Loucy (cell line): ENCODE measurements around the gene DNAH11.

ENCODE experiments used
- H2AFZ ChIP-seq: fragments of 200-600 bp; sonication (generic); 2 replicates; pipeline ENCODE4 v1.6.0; 2016; ENCODE audit warnings: antibody characterized with exemption, mild to moderate bottlenecking, low read length, moderate library complexity
- H3F3A ChIP-seq: fragments of 200-600 bp; 2 replicates; pipeline ENCODE4 v1.6.0; 2016; ENCODE audit warnings: antibody characterized with exemption, low read depth, mild to moderate bottlenecking
- H3K27me3 ChIP-seq: fragments of 200-600 bp; sonication (generic); 2 replicates; pipeline ENCODE4 v1.6.1; 2014; ENCODE audit warnings: low read length, mild to moderate bottlenecking; ENCODE audit not compliant: insufficient read depth, poor library complexity, severe bottlenecking
- H3K36me3 ChIP-seq: fragments of 200-600 bp; sonication (generic); 2 replicates; pipeline ENCODE4 v1.6.1; 2016; ENCODE audit warnings: low read length; ENCODE audit not compliant: insufficient read depth
- H3K4me1 ChIP-seq: fragments of 200-600 bp; sonication (generic); 2 replicates; pipeline ENCODE4 v1.5.1; 2014; ENCODE audit warnings: low read length, mild to moderate bottlenecking; ENCODE audit not compliant: insufficient read depth, poor library complexity, severe bottlenecking
- H3K4me2 ChIP-seq: fragments of 200-600 bp; sonication (generic); 2 replicates; pipeline ENCODE4 v1.6.0; 2014; ENCODE audit warnings: antibody characterized with exemption, low read length, low read depth, mild to moderate bottlenecking; ENCODE audit not compliant: poor library complexity, severe bottlenecking
- H3K4me3 ChIP-seq: fragments of 200-600 bp; sonication (generic); 2 replicates; pipeline ENCODE4 v1.5.1; 2014; ENCODE audit warnings: low read length, mild to moderate bottlenecking, mixed read lengths; ENCODE audit not compliant: poor library complexity, severe bottlenecking
- H3K79me2 ChIP-seq: fragments of 200-600 bp; sonication (generic); 2 replicates; pipeline ENCODE4 v1.6.1; 2014; ENCODE audit warnings: low read length; ENCODE audit not compliant: insufficient read depth
- H3K9ac ChIP-seq: fragments of 200-600 bp; sonication (generic); 2 replicates; pipeline ENCODE4 v1.6.0; 2014; ENCODE audit warnings: mild to moderate bottlenecking, low read depth, low read length, moderate library complexity; ENCODE audit not compliant: poor library complexity, severe bottlenecking
- H3K9me2 ChIP-seq: fragments of 200-600 bp; sonication (generic); replicated peaks from 2 replicates; pipeline ENCODE4 v1.6.1; 2016; ENCODE audit warnings: low read depth, low read length, mixed read lengths
- H3K9me3 ChIP-seq: fragments of 200-600 bp; sonication (generic); 2 replicates; pipeline ENCODE4 v1.6.1; 2014; ENCODE audit warnings: mild to moderate bottlenecking, antibody characterized with exemption, low read length, low read depth; ENCODE audit not compliant: insufficient read depth
- H4K20me1 ChIP-seq: fragments of 200-600 bp; sonication (generic); 2 replicates; pipeline ENCODE4 v1.6.0; 2014; ENCODE audit warnings: antibody characterized with exemption, low read length, mild to moderate bottlenecking; ENCODE audit not compliant: insufficient read depth, poor library complexity, severe bottlenecking
- EZH2phosphoT487 ChIP-seq: fragments of 200-600 bp; IDR thresholded peaks from 2 replicates; pipeline ENCODE4 v1.6.1; 2018; ENCODE audit warnings: antibody characterized with exemption, mild to moderate bottlenecking, moderate library complexity, borderline replicate concordance
- TF ChIP-seq, protein P1 (sequence below): fragments of 200-600 bp; sonication (generic); conservative IDR thresholded peaks from 2 replicates; pipeline ENCODE4 v1.5.1; 2014; ENCODE audit warnings: mild to moderate bottlenecking, antibody characterized with exemption, low read length

The DNAH11 gene

DNA sequence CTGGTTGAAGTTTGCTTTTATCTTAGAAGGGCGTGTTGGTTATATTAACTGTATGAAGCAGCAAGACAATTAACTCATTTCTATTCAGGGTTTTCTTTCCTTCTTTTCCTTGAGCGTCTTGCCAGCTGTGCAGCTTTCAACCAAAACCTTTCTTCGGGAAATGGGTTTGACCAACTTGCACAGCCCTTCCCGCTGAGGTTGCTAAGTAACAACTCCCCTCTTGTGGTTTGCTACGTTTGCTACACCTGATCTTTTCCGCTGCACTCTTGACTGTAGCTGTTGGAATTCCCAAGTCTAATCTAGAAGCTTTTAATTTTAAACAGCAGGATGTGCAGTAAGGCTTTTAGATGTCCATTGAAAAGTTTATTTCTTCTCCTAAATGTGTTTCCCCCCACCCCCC is 286.0 kb downstream of the DNAH11 start:
- peaks cover 18% of the 10 kb centered on the region for H3K4me1 ChIP-seq
- H3K9me2 ChIP-seq, result no peaks in the 10 kb centered on the region
- H4K20me1 ChIP-seq, result no peaks in the 10 kb centered on the region
- no peaks in the 10 kb centered on the region for H3F3A ChIP-seq
- no peaks in the 10 kb centered on the region for H3K9me3 ChIP-seq
- H3K4me3 ChIP-seq, result peak overlapping the region; percentile 66
- no peaks in the 10 kb centered on the region for H3K79me2 ChIP-seq
- H3K4me2 ChIP-seq, result peak overlapping the region; percentile 76
- peak overlapping the region; percentile 33 for H3K9ac ChIP-seq
- TF ChIP-seq, protein P1, sequence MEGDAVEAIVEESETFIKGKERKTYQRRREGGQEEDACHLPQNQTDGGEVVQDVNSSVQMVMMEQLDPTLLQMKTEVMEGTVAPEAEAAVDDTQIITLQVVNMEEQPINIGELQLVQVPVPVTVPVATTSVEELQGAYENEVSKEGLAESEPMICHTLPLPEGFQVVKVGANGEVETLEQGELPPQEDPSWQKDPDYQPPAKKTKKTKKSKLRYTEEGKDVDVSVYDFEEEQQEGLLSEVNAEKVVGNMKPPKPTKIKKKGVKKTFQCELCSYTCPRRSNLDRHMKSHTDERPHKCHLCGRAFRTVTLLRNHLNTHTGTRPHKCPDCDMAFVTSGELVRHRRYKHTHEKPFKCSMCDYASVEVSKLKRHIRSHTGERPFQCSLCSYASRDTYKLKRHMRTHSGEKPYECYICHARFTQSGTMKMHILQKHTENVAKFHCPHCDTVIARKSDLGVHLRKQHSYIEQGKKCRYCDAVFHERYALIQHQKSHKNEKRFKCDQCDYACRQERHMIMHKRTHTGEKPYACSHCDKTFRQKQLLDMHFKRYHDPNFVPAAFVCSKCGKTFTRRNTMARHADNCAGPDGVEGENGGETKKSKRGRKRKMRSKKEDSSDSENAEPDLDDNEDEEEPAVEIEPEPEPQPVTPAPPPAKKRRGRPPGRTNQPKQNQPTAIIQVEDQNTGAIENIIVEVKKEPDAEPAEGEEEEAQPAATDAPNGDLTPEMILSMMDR, result no peak
- TF ChIP-seq EZH2phosphoT487, result no peak
- no peaks in the 10 kb centered on the region for H3K36me3 ChIP-seq
- H3K27me3 ChIP-seq, result no peaks in the 10 kb centered on the region
- H2AFZ ChIP-seq, result peak overlapping the region; percentile 14; the same call in 1 of the 2 replicates

DNA sequence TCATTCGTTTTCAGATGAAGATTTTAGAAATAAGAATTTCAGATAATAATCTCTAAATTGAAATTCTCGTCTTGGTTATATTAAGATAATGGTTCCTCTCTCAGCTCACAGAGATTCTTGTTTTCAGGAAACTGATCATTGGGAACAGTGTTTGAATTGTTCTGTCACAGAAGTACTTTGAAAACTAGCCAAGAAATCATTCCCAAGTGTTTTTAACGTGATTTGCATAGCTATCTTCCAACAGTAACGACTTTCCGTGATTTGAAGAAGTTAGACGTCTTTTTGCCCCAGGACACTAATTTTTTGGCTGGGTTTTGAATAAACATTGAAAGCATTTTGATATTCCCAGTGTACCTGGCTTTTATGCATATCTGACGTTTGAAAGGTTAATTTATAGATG is 286.9 kb downstream of the DNAH11 start:
- Histone ChIP-seq H3K36me3 (no peaks in the 10 kb centered on the region), H3K9me3 (no peaks in the 10 kb centered on the region), H3K4me2 (no peak overlapping the region), H3K4me1 (peaks cover 18% of the 10 kb centered on the region), H3F3A (no peaks in the 10 kb centered on the region), H2AFZ (no peak overlapping the region), H3K9ac (no peak overlapping the region), H3K27me3 (no peaks in the 10 kb centered on the region), H4K20me1 (no peaks in the 10 kb centered on the region), H3K9me2 (no peaks in the 10 kb centered on the region), H3K79me2 (no peaks in the 10 kb centered on the region), H3K4me3 (no peak overlapping the region)
- TF ChIP-seq, protein P1, result no peak
- no peak for TF ChIP-seq EZH2phosphoT487

DNA sequence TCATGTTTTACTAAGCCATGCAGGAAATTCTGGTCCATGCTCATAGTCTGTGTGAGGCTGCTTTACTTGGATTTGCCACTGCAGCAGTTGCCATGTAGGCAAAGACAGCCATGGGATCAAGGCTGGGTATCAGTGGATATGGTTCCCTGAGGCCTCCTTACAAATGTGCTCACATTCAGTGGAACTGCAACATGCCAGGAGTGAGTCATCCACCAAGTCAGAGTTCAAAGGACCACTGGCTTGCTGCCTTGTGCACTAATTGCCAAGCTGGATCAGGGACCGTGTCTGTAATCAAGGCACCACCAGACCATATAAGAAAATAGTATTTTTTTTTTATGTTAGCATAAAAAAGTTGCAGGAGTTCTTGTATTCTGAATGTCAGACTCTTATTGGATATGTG is 301.9 kb downstream of the DNAH11 start:
- no peak overlapping the region for H3K4me2 ChIP-seq
- H3K9ac ChIP-seq, result no peak overlapping the region
- no peaks in the 10 kb centered on the region for H3K36me3 ChIP-seq
- no peaks in the 10 kb centered on the region for H3K79me2 ChIP-seq
- no peak overlapping the region for H2AFZ ChIP-seq
- H3K9me3 ChIP-seq, result no peaks in the 10 kb centered on the region
- H3K27me3 ChIP-seq, result no peaks in the 10 kb centered on the region
- H3K4me1 ChIP-seq, result no peaks in the 10 kb centered on the region
- no peak overlapping the region for H3K4me3 ChIP-seq
- H4K20me1 ChIP-seq, result no peaks in the 10 kb centered on the region
- no peaks in the 10 kb centered on the region for H3K9me2 ChIP-seq
- TF ChIP-seq EZH2phosphoT487, result no peak
- TF ChIP-seq, protein P1, result no peak
- no peaks in the 10 kb centered on the region for H3F3A ChIP-seq
